SK-N-SH treated with all-trans-retinoic acid at 6 μM for 48 hours (cell line): ENCODE results near the gene AP3B1.

Source experiments
- ATAC-seq: fragments of 200-7000 bp; cut with Tn5 transposase; 3 replicates; pipeline ENCODE4 v1.9.1; 2020; ENCODE audit warnings: mild to moderate bottlenecking, moderate library complexity
- ARNTL ChIP-seq: fragments of 450-650 bp; formaldehyde crosslinking; IDR thresholded peaks from 2 replicates; pipeline ENCODE4 v1.5.0; 2020; ENCODE audit warnings: low read depth, mild to moderate bottlenecking, moderate library complexity, borderline replicate concordance
- BACH2 ChIP-seq: fragments of 250-450 bp; sonication (Bioruptor Pico); IDR thresholded peaks from 2 replicates; pipeline ENCODE4 v1.9.0; 2021; ENCODE audit warnings: mild to moderate bottlenecking, borderline replicate concordance
- CSDC2 ChIP-seq: fragments of 250-450 bp; sonication (Bioruptor Pico); IDR thresholded peaks from 2 replicates; pipeline ENCODE4 v1.5.0; 2020; ENCODE audit warnings: mild to moderate bottlenecking, moderate library complexity
- ESRRG ChIP-seq: fragments of 250-450 bp; sonication (Bioruptor Pico); IDR thresholded peaks from 2 replicates; pipeline ENCODE4 v1.6.1; 2021; ENCODE audit warnings: mild to moderate bottlenecking
- GLIS3 ChIP-seq: fragments of 250-450 bp; sonication (Bioruptor Pico); IDR thresholded peaks from 2 replicates; pipeline ENCODE4 v1.5.0; 2020; ENCODE audit warnings: mild to moderate bottlenecking, moderate library complexity
- ISL1 ChIP-seq: fragments of 250-450 bp; sonication (Bioruptor Pico); IDR thresholded peaks from 2 replicates; pipeline ENCODE4 v2.1.2; 2022; ENCODE audit warnings: mild to moderate bottlenecking, moderate library complexity
- OSR1 ChIP-seq: fragments of 250-450 bp; sonication (Bioruptor Pico); IDR thresholded peaks from 2 replicates; pipeline ENCODE4 v1.8.0; 2022; ENCODE audit warnings: moderate library complexity, mild to moderate bottlenecking, inconsistent platforms
- PPARA ChIP-seq: fragments of 250-450 bp; sonication (Bioruptor Pico); IDR thresholded peaks from 2 replicates; pipeline ENCODE4 v1.5.0; 2020; ENCODE audit warnings: mild to moderate bottlenecking, borderline replicate concordance
- RARB ChIP-seq: fragments of 250-450 bp; sonication (Bioruptor Pico); IDR thresholded peaks from 2 replicates; pipeline ENCODE4 v1.8.0; 2021; ENCODE audit warnings: mild to moderate bottlenecking, moderate library complexity
- SNAI2 ChIP-seq: fragments of 250-450 bp; sonication (Bioruptor Pico); IDR thresholded peaks from 2 replicates; pipeline ENCODE4 v1.5.0; 2020; ENCODE audit warnings: mild to moderate bottlenecking, moderate library complexity
- TCF4 ChIP-seq: fragments of 250-450 bp; sonication (Bioruptor Pico); IDR thresholded peaks from 2 replicates; pipeline ENCODE4 v1.8.0; 2021; ENCODE audit warnings: mild to moderate bottlenecking, moderate library complexity, borderline replicate concordance
- TOX ChIP-seq: fragments of 250-450 bp; sonication (Bioruptor Pico); IDR thresholded peaks from 2 replicates; pipeline ENCODE4 v1.8.0; 2021; ENCODE audit warnings: mild to moderate bottlenecking, moderate library complexity, borderline replicate concordance
- ZC3H10 ChIP-seq: fragments of 250-450 bp; sonication (Bioruptor Pico); IDR thresholded peaks from 2 replicates; pipeline ENCODE4 v1.5.1; 2021; ENCODE audit warnings: mild to moderate bottlenecking, moderate library complexity
- ZFP3 ChIP-seq: fragments of 250-450 bp; sonication (Bioruptor Pico); IDR thresholded peaks from 2 replicates; pipeline ENCODE4 v1.5.0; 2020; ENCODE audit warnings: mild to moderate bottlenecking, moderate library complexity
- ZNF565 ChIP-seq: fragments of 450-650 bp; formaldehyde crosslinking; conservative IDR thresholded peaks from 2 replicates; pipeline ENCODE4 v1.5.0; 2020; ENCODE audit warnings: low read depth, mild to moderate bottlenecking, moderate library complexity
- ZNF70 ChIP-seq: fragments of 450-650 bp; formaldehyde crosslinking; IDR thresholded peaks from 2 replicates; pipeline ENCODE4 v1.5.0; 2020; ENCODE audit warnings: mild to moderate bottlenecking, moderate library complexity
- ZNF8 ChIP-seq: fragments of 450-650 bp; formaldehyde crosslinking; IDR thresholded peaks from 2 replicates; pipeline ENCODE4 v1.5.0; 2020; ENCODE audit warnings: mild to moderate bottlenecking, moderate library complexity
- TF ChIP-seq, protein P1 (sequence below): fragments of 250-450 bp; sonication (Bioruptor Pico); IDR thresholded peaks from 2 replicates; pipeline ENCODE4 v1.8.0; 2021; ENCODE audit warnings: low read depth, mild to moderate bottlenecking, moderate library complexity, borderline replicate concordance
- TF ChIP-seq, protein P2 (sequence below): fragments of 250-450 bp; sonication (Bioruptor Pico); IDR thresholded peaks from 2 replicates; pipeline ENCODE4 v1.8.0; 2020; ENCODE audit warnings: mild to moderate bottlenecking, moderate library complexity, borderline replicate concordance
- TF ChIP-seq, protein P3 (sequence below): fragments of 250-450 bp; sonication (Bioruptor Pico); IDR thresholded peaks from 2 replicates; pipeline ENCODE4 v1.5.1; 2020; ENCODE audit warnings: low read depth, mild to moderate bottlenecking, moderate library complexity
- TF ChIP-seq, protein P4 (sequence below): fragments of 250-450 bp; sonication (Bioruptor Pico); IDR thresholded peaks from 2 replicates; pipeline ENCODE4 v1.5.0; 2020; ENCODE audit warnings: mild to moderate bottlenecking, moderate library complexity

Gene AP3B1

DNA sequence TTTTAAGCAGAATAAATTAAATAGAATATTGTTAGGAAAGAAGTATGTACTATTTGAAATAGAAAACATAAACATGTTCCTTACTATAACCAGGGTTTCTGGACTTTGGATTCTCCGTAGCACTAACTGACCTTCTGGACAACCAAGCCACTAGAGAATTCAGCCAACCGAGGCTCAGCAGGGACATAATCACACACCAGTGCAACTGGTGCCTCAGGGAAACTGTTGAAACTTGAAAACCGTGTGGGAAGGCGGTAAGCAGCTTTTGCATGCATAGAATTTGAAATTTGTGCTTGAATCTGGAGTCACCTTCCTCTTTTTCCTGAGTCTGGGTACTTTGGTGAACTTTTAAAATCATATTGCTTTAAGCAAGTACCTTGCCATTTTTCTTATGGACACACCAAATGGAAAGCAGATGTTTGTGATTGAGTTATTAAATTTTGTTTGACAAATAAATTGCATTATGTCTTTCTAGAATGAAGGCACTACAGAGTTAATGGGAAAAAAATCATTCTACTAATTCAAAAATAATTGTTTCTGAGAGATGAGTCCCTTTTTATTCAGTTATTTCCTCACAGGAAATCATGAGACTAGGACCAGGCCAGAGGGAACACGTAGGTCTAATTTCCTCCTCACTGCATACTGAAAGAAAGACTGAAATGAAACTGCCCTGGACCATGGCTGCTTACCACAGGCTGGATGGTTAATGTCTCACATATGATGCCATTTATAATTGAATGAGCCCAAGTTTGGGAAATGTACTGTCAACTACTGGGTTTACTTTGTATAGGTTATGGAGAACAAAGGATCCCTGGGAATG is 45.3 kb upstream of the AP3B1 start (continued):
- no peak for TF ChIP-seq ZNF565 (CRISPR knock-in tag)
- no peak for TF ChIP-seq TOX (CRISPR knock-in tag)
- TF ChIP-seq, protein P1, sequence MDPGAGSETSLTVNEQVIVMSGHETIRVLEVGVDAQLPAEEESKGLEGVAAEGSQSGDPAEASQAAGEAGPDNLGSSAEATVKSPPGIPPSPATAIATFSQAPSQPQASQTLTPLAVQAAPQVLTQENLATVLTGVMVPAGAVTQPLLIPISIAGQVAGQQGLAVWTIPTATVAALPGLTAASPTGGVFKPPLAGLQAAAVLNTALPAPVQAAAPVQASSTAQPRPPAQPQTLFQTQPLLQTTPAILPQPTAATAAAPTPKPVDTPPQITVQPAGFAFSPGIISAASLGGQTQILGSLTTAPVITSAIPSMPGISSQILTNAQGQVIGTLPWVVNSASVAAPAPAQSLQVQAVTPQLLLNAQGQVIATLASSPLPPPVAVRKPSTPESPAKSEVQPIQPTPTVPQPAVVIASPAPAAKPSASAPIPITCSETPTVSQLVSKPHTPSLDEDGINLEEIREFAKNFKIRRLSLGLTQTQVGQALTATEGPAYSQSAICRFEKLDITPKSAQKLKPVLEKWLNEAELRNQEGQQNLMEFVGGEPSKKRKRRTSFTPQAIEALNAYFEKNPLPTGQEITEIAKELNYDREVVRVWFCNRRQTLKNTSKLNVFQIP (CRISPR knock-in tag), result no peak
- TF ChIP-seq, protein P2, sequence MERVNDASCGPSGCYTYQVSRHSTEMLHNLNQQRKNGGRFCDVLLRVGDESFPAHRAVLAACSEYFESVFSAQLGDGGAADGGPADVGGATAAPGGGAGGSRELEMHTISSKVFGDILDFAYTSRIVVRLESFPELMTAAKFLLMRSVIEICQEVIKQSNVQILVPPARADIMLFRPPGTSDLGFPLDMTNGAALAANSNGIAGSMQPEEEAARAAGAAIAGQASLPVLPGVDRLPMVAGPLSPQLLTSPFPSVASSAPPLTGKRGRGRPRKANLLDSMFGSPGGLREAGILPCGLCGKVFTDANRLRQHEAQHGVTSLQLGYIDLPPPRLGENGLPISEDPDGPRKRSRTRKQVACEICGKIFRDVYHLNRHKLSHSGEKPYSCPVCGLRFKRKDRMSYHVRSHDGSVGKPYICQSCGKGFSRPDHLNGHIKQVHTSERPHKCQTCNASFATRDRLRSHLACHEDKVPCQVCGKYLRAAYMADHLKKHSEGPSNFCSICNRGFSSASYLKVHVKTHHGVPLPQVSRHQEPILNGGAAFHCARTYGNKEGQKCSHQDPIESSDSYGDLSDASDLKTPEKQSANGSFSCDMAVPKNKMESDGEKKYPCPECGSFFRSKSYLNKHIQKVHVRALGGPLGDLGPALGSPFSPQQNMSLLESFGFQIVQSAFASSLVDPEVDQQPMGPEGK (CRISPR knock-in tag), result no peak
- TF ChIP-seq ZC3H10 (CRISPR knock-in tag), result 0 out of 2 replicates have a peak, but pooled peaks have one; percentile 26
- no peak for TF ChIP-seq SNAI2
- no peak for TF ChIP-seq PPARA (CRISPR knock-in tag)

DNA sequence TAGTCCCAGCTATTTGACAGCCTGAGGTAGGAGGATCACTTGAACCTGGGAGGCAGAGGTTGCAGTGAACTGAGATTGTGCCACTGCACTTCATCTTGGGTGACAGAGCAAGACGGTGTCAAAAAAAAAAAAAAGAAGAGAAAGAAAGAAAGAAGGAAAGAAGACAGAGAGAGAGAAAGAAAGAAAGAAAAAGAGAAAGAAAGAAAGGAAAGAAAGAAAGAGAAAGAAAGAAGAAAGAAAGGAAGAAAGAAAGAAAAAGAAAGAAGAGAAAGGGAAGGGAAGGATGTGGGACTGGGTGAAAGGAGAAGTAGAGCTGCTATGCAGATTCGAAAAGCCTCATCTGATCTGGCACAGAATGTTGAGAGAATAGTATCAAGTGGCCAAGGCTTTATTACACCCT is 42.2 kb upstream of the AP3B1 start:
- ATAC-seq, result no peak
- TF ChIP-seq, protein P3, sequence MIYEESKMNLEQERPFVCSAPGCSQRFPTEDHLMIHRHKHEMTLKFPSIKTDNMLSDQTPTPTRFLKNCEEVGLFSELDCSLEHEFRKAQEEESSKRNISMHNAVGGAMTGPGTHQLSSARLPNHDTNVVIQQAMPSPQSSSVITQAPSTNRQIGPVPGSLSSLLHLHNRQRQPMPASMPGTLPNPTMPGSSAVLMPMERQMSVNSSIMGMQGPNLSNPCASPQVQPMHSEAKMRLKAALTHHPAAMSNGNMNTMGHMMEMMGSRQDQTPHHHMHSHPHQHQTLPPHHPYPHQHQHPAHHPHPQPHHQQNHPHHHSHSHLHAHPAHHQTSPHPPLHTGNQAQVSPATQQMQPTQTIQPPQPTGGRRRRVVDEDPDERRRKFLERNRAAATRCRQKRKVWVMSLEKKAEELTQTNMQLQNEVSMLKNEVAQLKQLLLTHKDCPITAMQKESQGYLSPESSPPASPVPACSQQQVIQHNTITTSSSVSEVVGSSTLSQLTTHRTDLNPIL (CRISPR knock-in tag), result no peak
- TF ChIP-seq ZNF565 (CRISPR knock-in tag) (no peak), RARB (no peak), CSDC2 (CRISPR knock-in tag) (no peak), ESRRG (no peak), ARNTL (CRISPR knock-in tag) (no peak), OSR1 (CRISPR knock-in tag) (no peak), SNAI2 (no peak), PPARA (CRISPR knock-in tag) (no peak), ZFP3 (CRISPR knock-in tag) (no peak), BACH2 (CRISPR knock-in tag) (no peak)
- TF ChIP-seq, protein P2 (CRISPR knock-in tag), result no peak

DNA sequence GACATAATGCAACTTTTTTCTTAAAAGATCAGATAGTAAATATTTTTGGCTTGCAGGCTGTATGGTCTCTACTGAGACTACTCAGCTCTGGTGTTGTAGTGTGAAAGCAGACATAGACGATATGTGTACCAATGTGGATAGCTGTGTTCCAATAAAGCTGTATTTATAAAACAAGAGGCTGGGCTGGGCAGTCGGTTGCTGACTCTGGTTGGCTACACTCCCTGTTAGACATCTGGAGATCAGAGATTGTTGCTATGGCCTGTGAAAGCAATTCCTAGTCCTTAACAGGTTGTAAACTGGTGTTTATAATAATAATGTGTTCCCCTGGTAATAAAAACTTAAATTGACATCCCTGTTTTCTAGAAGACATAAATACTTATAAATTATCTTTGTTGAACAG is 41.5 kb upstream of the AP3B1 start:
- TF ChIP-seq ZFP3 (CRISPR knock-in tag), result no peak
- TF ChIP-seq TCF4 (CRISPR knock-in tag), result peak; percentile 42; the same call in 1 of the 2 replicates
- ATAC-seq, result no peak

DNA sequence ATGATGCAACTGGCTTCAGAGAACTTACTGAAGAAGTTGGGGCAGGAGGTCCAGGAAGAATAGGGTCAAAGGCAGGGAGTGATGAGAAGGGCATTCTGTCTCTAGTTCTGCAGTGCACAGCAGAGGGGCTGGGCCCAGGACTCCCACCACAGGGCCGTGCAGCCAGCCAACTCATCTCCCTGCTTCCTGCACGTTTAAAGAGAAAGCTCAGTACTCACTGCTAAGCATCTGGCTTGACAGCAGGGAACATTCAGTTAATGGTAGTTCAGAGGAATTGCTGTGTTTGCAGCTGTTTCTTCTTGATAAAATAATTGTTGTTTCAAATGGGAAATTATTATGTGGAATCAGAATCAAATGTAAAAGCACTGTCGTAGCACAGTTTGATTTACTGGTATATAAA is 40.3 kb upstream of the AP3B1 start:
- TF ChIP-seq ZC3H10 (CRISPR knock-in tag) (no peak), ZNF8 (CRISPR knock-in tag) (no peak), PPARA (CRISPR knock-in tag) (no peak), OSR1 (CRISPR knock-in tag) (no peak), BACH2 (CRISPR knock-in tag) (no peak), ESRRG (no peak), GLIS3 (CRISPR knock-in tag) (no peak), TOX (CRISPR knock-in tag) (no peak), ISL1 (CRISPR knock-in tag) (no peak), ZNF70 (CRISPR knock-in tag) (no peak), ZFP3 (CRISPR knock-in tag) (no peak)
- TF ChIP-seq, protein P4, sequence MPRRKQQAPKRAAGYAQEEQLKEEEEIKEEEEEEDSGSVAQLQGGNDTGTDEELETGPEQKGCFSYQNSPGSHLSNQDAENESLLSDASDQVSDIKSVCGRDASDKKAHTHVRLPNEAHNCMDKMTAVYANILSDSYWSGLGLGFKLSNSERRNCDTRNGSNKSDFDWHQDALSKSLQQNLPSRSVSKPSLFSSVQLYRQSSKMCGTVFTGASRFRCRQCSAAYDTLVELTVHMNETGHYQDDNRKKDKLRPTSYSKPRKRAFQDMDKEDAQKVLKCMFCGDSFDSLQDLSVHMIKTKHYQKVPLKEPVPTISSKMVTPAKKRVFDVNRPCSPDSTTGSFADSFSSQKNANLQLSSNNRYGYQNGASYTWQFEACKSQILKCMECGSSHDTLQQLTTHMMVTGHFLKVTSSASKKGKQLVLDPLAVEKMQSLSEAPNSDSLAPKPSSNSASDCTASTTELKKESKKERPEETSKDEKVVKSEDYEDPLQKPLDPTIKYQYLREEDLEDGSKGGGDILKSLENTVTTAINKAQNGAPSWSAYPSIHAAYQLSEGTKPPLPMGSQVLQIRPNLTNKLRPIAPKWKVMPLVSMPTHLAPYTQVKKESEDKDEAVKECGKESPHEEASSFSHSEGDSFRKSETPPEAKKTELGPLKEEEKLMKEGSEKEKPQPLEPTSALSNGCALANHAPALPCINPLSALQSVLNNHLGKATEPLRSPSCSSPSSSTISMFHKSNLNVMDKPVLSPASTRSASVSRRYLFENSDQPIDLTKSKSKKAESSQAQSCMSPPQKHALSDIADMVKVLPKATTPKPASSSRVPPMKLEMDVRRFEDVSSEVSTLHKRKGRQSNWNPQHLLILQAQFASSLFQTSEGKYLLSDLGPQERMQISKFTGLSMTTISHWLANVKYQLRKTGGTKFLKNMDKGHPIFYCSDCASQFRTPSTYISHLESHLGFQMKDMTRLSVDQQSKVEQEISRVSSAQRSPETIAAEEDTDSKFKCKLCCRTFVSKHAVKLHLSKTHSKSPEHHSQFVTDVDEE, result no peak
- no peak for ATAC-seq
